ENCODE data around the gene GPC5.
"Not testable (repeated sequence)": the region's sequence is repeated elsewhere in the genome, so short reads cannot be mapped to it uniquely, and the experiment has no call there.

GPC5 gene

GRCh38 chr13:91797567-91797966 lies 399.1 kb downstream of the GPC5 start:
- Histone ChIP-seq H3K27ac (no peak overlapping the region), H3K4me3 (no peak overlapping the region)

GRCh38 chr13:91798338-91798737 lies 399.9 kb downstream of the GPC5 start:
- H3K27ac ChIP-seq, H3K4me3 ChIP-seq: not testable (repeated sequence)

- H3K4me3 ChIP-seq, result not testable (repeated sequence)
Measured at GRCh38 chr13:91801772-91802171, 403.4 kb downstream of the GPC5 start.

GRCh38 chr13:91802957-91803356 lies 404.5 kb downstream of the GPC5 start:
- Histone ChIP-seq H3K4me3 (no peak overlapping the region), H3K27ac (no peak overlapping the region)

More at GRCh38 chr13:91801772-91802171, 403.4 kb downstream of the GPC5 start:
- not testable (repeated sequence) for H3K27ac ChIP-seq

GRCh38 chr13:91804724-91805123 lies 406.3 kb downstream of the GPC5 start:
- H3K27ac ChIP-seq, result no peak overlapping the region
- H3K4me3 ChIP-seq, result no peak overlapping the region

- Histone ChIP-seq H3K4me3 (no peak overlapping the region), H3K27ac (no peak overlapping the region)
Measured at GRCh38 chr13:91805605-91806004, 407.2 kb downstream of the GPC5 start.

- no peak overlapping the region for H3K27ac ChIP-seq
Measured at GRCh38 chr13:91809161-91809560, 410.7 kb downstream of the GPC5 start.

GRCh38 chr13:91813253-91813652 lies 414.8 kb downstream of the GPC5 start:
- no peak overlapping the region for H3K4me3 ChIP-seq

More at GRCh38 chr13:91809161-91809560, 410.7 kb downstream of the GPC5 start:
- H3K4me3 ChIP-seq, result no peak overlapping the region

GRCh38 chr13:91816263-91816807 lies 417.9 kb downstream of the GPC5 start:
- Histone ChIP-seq H3K4me3 (no peak overlapping the region), H3K27ac (no peak overlapping the region)

More at GRCh38 chr13:91813253-91813652, 414.8 kb downstream of the GPC5 start:
- no peak overlapping the region for H3K27ac ChIP-seq

- Histone ChIP-seq H3K4me3 (no peak overlapping the region), H3K27ac (no peak overlapping the region)
Measured at GRCh38 chr13:91817250-91817649, 418.8 kb downstream of the GPC5 start.

GRCh38 chr13:91824416-91824815 lies 426.0 kb downstream of the GPC5 start:
- Histone ChIP-seq H3K4me3 (no peak overlapping the region), H3K27ac (no peak overlapping the region)

GRCh38 chr13:91825516-91825915 lies 427.1 kb downstream of the GPC5 start:
- Histone ChIP-seq H3K27ac (no peak overlapping the region), H3K4me3 (no peak overlapping the region)

- H3K27ac ChIP-seq, result no peak overlapping the region
- no peak overlapping the region for H3K4me3 ChIP-seq
Measured at GRCh38 chr13:91836553-91836952, 438.1 kb downstream of the GPC5 start.

- Histone ChIP-seq H3K4me3 (no peak overlapping the region), H3K27ac (no peak overlapping the region)
Measured at GRCh38 chr13:91845612-91846011, 447.2 kb downstream of the GPC5 start.

GRCh38 chr13:91863699-91864098 lies 465.3 kb downstream of the GPC5 start:
- Histone ChIP-seq H3K4me3 (no peak overlapping the region), H3K27ac (no peak overlapping the region)

- Histone ChIP-seq H3K4me3 (no peak overlapping the region), H3K27ac (no peak overlapping the region)
Measured at GRCh38 chr13:91868351-91868750, 469.9 kb downstream of the GPC5 start.

GRCh38 chr13:91878491-91878890 lies 480.1 kb downstream of the GPC5 start:
- H3K4me3 ChIP-seq, result no peak overlapping the region
- H3K27ac ChIP-seq, result no peak overlapping the region

GRCh38 chr13:91879360-91879759 lies 480.9 kb downstream of the GPC5 start:
- no peak overlapping the region for H3K27ac ChIP-seq

GRCh38 chr13:91882918-91883317 lies 484.5 kb downstream of the GPC5 start:
- no peak overlapping the region for H3K4me3 ChIP-seq
- no peak overlapping the region for H3K27ac ChIP-seq

More at GRCh38 chr13:91879360-91879759, 480.9 kb downstream of the GPC5 start:
- no peak overlapping the region for H3K4me3 ChIP-seq

GRCh38 chr13:91889641-91890040 lies 491.2 kb downstream of the GPC5 start:
- Histone ChIP-seq H3K27ac (no peak overlapping the region), H3K4me3 (no peak overlapping the region)

- no peak overlapping the region for H3K4me3 ChIP-seq
- no peak overlapping the region for H3K27ac ChIP-seq
Measured at GRCh38 chr13:91891141-91891540, 492.7 kb downstream of the GPC5 start.

GRCh38 chr13:91893040-91893439 lies 494.6 kb downstream of the GPC5 start:
- Histone ChIP-seq H3K4me3 (no peak overlapping the region), H3K27ac (no peak overlapping the region)
